KOPT-K1 (cell line): Measurements from ENCODE around the gene C5orf63.
"Not testable (repeated sequence)": the region's sequence is repeated elsewhere in the genome, so short reads cannot be mapped to it uniquely, and the experiment has no call there.

Source experiments
- H3K27ac ChIP-seq: fragments of 200-600 bp; sonication (generic); 2 replicates; pipeline ENCODE4 v1.5.1; 2016; ENCODE audit warnings: antibody characterized with exemption, mild to moderate bottlenecking, low read depth, low read length; ENCODE audit not compliant: poor library complexity, severe bottlenecking
- H3K36me3 ChIP-seq: fragments of 200-600 bp; sonication (generic); 2 replicates; pipeline ENCODE4 v1.5.1; 2017; ENCODE audit warnings: antibody characterized with exemption, mild to moderate bottlenecking, low read length, moderate library complexity; ENCODE audit not compliant: insufficient read depth
- H3K9me3 ChIP-seq: fragments of 200-600 bp; sonication (generic); 2 replicates; pipeline ENCODE4 v1.5.1; 2017; ENCODE audit warnings: antibody characterized with exemption, low read length, mild to moderate bottlenecking; ENCODE audit not compliant: insufficient read depth, poor library complexity, severe bottlenecking

The C5orf63 gene

DNA sequence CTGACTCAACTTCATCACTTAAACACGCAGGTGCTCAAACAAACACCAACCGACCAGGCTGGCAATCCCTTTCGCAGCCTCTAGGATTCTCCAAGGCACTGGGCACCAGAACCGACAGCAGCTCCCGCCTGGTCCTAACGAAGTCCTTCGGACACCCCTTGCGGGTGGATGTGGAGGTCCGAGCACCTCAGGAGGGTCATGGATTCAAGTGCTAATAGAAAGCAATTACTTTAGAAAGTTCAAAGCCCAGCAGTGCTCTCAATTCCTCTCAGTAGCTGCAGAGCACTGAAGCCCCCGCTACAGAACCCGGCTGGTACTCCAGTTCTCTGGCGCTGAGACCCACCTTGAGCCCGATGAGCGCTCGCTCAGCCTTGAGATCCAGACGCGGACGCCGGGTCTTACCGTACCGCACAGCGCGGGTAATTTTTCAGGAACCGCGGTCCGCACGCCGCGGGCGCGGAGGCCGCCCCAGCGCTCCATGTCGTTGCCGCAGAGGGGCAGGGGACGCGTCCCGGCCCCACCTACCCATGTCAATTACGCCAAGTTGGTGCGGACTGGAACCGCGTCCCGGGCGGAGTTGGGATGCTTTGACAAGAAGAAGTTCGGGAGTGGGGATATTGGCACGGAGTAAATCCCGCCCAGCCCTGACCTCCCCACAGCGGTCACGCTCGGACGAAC is 43.6 kb downstream of the C5orf63 start:
- no peaks in the 10 kb centered on the region for H3K36me3 ChIP-seq
- no peak overlapping the region for H3K27ac ChIP-seq

GRCh38 chr5:127028822-127029457 is 44.4 kb downstream of the C5orf63 start:
- no peaks in the 10 kb centered on the region for H3K36me3 ChIP-seq
- no peak overlapping the region for H3K27ac ChIP-seq
- H3K9me3 ChIP-seq, result peaks cover 12% of the 10 kb centered on the region

More for the DNA sequence above, 43.6 kb downstream of the C5orf63 start:
- peaks cover 12% of the 10 kb centered on the region for H3K9me3 ChIP-seq

GRCh38 chr5:127027539-127027938 is 45.8 kb downstream of the C5orf63 start:
- peaks cover 12% of the 10 kb centered on the region for H3K9me3 ChIP-seq

GRCh38 chr5:127026166-127026565 is 47.1 kb downstream of the C5orf63 start:
- Histone ChIP-seq H3K27ac (no peak overlapping the region), H3K9me3 (peaks cover 12% of the 10 kb centered on the region), H3K36me3 (no peaks in the 10 kb centered on the region)

More at GRCh38 chr5:127027539-127027938, 45.8 kb downstream of the C5orf63 start:
- no peaks in the 10 kb centered on the region for H3K36me3 ChIP-seq
- H3K27ac ChIP-seq, result no peak overlapping the region

DNA sequence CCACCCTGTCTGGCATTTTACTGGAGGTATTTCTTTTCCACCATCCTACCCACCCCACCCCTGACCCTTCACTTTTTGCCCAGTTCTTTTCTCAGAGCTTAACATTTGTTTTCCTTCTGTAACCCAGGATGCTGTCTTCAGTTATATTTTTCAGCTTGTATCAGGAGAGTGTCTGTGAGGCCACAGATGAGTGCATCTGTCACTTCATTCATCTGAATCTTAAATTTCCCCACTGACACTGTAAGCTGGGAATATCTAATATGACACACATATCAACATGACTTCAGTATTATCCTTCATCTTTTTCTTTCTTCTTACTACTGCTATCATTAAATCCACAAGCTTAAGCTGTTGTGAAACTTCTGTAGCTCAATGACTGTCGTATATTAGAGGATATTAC is 47.8 kb downstream of the C5orf63 start:
- H3K27ac ChIP-seq, result no peak overlapping the region
- peaks cover 12% of the 10 kb centered on the region for H3K9me3 ChIP-seq
- H3K36me3 ChIP-seq, result no peaks in the 10 kb centered on the region

GRCh38 chr5:127024821-127025220 is 48.5 kb downstream of the C5orf63 start:
- H3K9me3 ChIP-seq, result peaks cover 5% of the 10 kb centered on the region
- H3K27ac ChIP-seq, result no peak overlapping the region
- H3K36me3 ChIP-seq, result no peaks in the 10 kb centered on the region

- H3K36me3 ChIP-seq, H3K27ac ChIP-seq, H3K9me3 ChIP-seq: not testable (repeated sequence)
These were observed 49.6 kb downstream of the C5orf63 start for GRCh38 chr5:127023552-127024191.

- Histone ChIP-seq H3K27ac (no peak overlapping the region), H3K36me3 (no peaks in the 10 kb centered on the region), H3K9me3 (no peaks in the 10 kb centered on the region)
These were observed 50.5 kb downstream of the C5orf63 start for GRCh38 chr5:127022846-127023245.

GRCh38 chr5:127019928-127020327 is 53.4 kb downstream of the C5orf63 start:
- Histone ChIP-seq H3K27ac (no peak overlapping the region), H3K36me3 (no peaks in the 10 kb centered on the region), H3K9me3 (no peaks in the 10 kb centered on the region)

DNA sequence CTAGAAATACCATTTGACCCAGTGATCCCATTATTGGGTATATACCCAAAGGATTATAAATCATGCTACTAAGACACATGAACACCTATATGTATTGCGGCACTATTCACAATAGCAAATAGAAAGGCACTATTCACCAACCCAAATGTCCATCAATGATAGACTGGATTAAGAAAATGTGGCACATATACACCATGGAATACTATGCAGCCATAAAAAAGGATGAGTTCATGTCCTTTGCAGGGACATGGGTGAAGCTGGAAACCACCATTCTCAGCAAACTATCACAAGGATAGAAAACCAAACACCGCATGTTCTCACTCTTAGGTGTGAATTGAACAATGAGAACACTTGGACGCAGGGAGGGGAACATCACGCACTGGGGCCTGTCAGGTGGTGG is 56.6 kb downstream of the C5orf63 start:
- not testable (repeated sequence) for H3K36me3 ChIP-seq, H3K27ac ChIP-seq, H3K9me3 ChIP-seq

DNA sequence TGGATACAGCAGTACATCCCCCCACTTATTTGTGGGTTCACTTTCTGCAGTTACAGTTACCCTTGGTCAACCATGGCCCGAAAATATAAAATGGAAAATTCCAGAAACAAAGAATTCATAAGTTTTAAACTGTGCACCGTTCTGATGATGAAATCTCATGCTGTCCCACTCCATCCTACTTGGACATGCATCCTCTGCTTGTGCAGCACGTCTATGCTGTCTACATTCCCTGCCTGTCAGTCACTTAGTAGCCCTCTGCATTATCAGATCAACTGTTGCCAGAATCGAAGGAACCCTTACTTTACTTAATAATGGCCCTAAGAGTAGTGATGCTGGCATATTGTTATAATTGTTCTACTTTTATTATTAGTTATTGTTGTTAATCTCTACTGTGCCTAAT is 57.6 kb downstream of the C5orf63 start:
- H3K27ac ChIP-seq, result no peak overlapping the region
- H3K36me3 ChIP-seq, result no peaks in the 10 kb centered on the region
- no peaks in the 10 kb centered on the region for H3K9me3 ChIP-seq

GRCh38 chr5:127014573-127014972 is 58.7 kb downstream of the C5orf63 start:
- Histone ChIP-seq H3K27ac (no peak overlapping the region), H3K9me3 (no peaks in the 10 kb centered on the region), H3K36me3 (no peaks in the 10 kb centered on the region)

GRCh38 chr5:127013407-127013806 is 59.9 kb downstream of the C5orf63 start:
- no peaks in the 10 kb centered on the region for H3K9me3 ChIP-seq

GRCh38 chr5:127012916-127013315 is 60.4 kb downstream of the C5orf63 start:
- no peak overlapping the region for H3K27ac ChIP-seq
- no peaks in the 10 kb centered on the region for H3K9me3 ChIP-seq
- no peaks in the 10 kb centered on the region for H3K36me3 ChIP-seq

More at GRCh38 chr5:127013407-127013806, 59.9 kb downstream of the C5orf63 start:
- H3K27ac ChIP-seq, result no peak overlapping the region
- H3K36me3 ChIP-seq, result no peaks in the 10 kb centered on the region

DNA sequence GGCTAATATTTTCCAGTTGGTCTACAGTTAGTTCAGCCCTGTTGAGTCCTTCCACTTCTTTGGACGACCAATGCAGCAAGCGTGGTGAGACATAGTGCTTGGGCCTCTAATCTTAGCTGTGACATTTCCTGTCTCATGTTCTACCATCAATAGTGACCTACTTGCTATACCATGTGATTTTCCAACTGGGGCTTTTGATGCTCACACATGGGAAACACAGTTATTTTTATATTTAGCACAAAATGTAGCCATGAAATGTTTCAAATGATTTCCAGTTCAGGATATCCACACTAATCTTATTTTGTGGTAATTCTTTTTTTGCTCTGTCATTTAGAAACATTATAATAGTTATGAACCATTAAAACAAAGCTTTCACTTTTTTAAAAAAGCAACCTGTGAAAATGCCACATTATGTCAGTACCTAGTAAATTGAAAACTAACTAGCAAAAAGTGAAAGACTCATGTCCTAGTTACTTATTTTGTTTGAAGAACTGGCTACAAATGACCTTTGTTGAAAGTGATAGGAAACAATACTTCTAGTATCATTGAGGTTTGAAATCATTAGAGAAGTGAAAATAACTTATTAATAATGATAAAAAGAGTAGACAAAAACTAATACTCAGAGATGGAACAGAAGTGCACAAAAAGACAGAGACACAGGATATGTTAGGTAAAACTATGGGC is 61.2 kb downstream of the C5orf63 start:
- no peaks in the 10 kb centered on the region for H3K36me3 ChIP-seq
- no peak overlapping the region for H3K27ac ChIP-seq
- no peaks in the 10 kb centered on the region for H3K9me3 ChIP-seq
